Sigmoid colon (tissue), 7 donors: ENCODE measurements around the gene TPM4. TPM values are rescaled to one million over a fixed set of nuclear protein-coding genes. Genes with fewer than 3 reads are reported as not detected.
A peak's percentile ranks its signal among the peaks of the same experiment; 100 is the strongest.

Experiments used
- DNase-seq: peaks from one replicate; pipeline ENCODE4 v3.0.0-alpha.2; 2019
- H3K27ac ChIP-seq, 4 donors: fragments of 200-600 bp; sonication (generic); one replicate each; pipeline ENCODE4 v1.5.1; 2016 to 2019; ENCODE audit warnings: mild to moderate bottlenecking in 1 of 4
- H3K27me3 ChIP-seq, 3 donors: fragments of 200-600 bp; sonication (generic); one replicate each; pipeline ENCODE4 v1.5.1; 2019; ENCODE audit warnings: mild to moderate bottlenecking in 1 of 3
- H3K36me3 ChIP-seq, 4 donors: fragments of 200-600 bp; sonication (generic); one replicate each; pipeline ENCODE4 v1.5.1; 2016 to 2019
- H3K4me1 ChIP-seq, 4 donors: fragments of 200-600 bp; sonication (generic); one replicate each; pipeline ENCODE4 v1.5.1; 2017 to 2019
- H3K4me3 ChIP-seq, 4 donors: fragments of 200-600 bp; sonication (generic); one replicate each; pipeline ENCODE4 v1.5.1; 2017 to 2019; ENCODE audit warnings: mild to moderate bottlenecking in 2 of 4, moderate library complexity in 1 of 4
- H3K9me3 ChIP-seq, 4 donors: fragments of 200-600 bp in 3 of 4; sonication (generic) in 3 of 4; one replicate each; pipeline versions ENCODE4 v1.5.1 to v1.6.1; 2013 to 2019
- CTCF ChIP-seq, 4 experiments: fragments of 450-650 bp in 3 of 4; fragments of 200-600 bp in 1 of 4; IDR thresholded peaks; one replicate each; pipeline ENCODE4 v1.5.1; 2016 to 2019; ENCODE audit warnings: antibody characterized with exemption in 4 of 4, mild to moderate bottlenecking in 3 of 4, moderate library complexity in 2 of 4
- EP300 ChIP-seq, 4 donors: sonication (generic); formaldehyde crosslinking; IDR thresholded peaks; one replicate each; pipeline ENCODE4 v1.6.1; 2017; ENCODE audit warnings: antibody characterized with exemption in 4 of 4
- POLR2A ChIP-seq, 2 donors: fragments of 450-650 bp; IDR thresholded peaks; one replicate each; pipeline ENCODE4 v1.6.1; 2016; ENCODE audit warnings: antibody characterized with exemption in 2 of 2, mild to moderate bottlenecking in 2 of 2, moderate library complexity in 2 of 2
- POLR2AphosphoS5 ChIP-seq, 4 donors: sonication (generic); formaldehyde crosslinking; IDR thresholded peaks; one replicate each; pipeline ENCODE4 v1.6.1; 2017; ENCODE audit warnings: antibody characterized with exemption in 4 of 4
- WGBS, 2 donors: extraction: QIAGEN DNeasy Blood & Tissue Kit; methylation state at CpG; one replicate each; pipeline ENCODE4 v1.1.7; 2013; 5-methylcytosine and 5-hydroxymethylcytosine counted together
- intact Hi-C: fragments of 100-400 bp; cut with DNase I; formaldehyde crosslinking; loops from one replicate; pipeline ENCODE4 v1.15.1; 2023
- polyA plus RNA-seq, 3 donors: library from polyadenylated mRNA; stranded (reverse); fragments of 200-250 nt; gene quantifications; one replicate each; pipeline ENCODE4 v1.2.3, GENCODE V29; 2013
- total RNA-seq, 4 donors: library from RNA; depleted of rRNA; stranded (reverse); fragments of >200 nt; gene quantifications; one replicate each; pipeline ENCODE4 v1.1.0, GENCODE V29; 2016
- donor health status: healthy with polysubstance abuse.
- donor health status: Bipolar disorder and iron deficiency.
- donor health status: healthy.

Gene TPM4
- total and polyA plus RNA-seq, 7 donors = 222 to 826 (median 374) TPM

- Histone ChIP-seq H3K4me3 (peak overlapping the region in 1 of 4 donors; percentile 17), H3K27ac (no peak overlapping the region), H3K4me1 (no peaks in the 10 kb centered on the region), H3K36me3 (no peaks in the 10 kb centered on the region), H3K9me3 (no peaks in the 10 kb centered on the region), H3K27me3 (peaks cover 0 to 10% (median 0%) of the 10 kb centered on the region in 3 donors)
- no peak for TF ChIP-seq POLR2A (IDR thresholded peaks at IDR 0.05)
- no peak for TF ChIP-seq POLR2AphosphoS5 (IDR thresholded peaks at IDR 0.05)
- no peak for DNase-seq
- intact Hi-C loops = no loop called here
- 6 to 35% methylated on average over 1 of the region's 1 CpG for WGBS, 2 donors
Observed at GRCh38 chr19:16144216-16144581, 67.9 kb downstream of the TPM4 start.

- Histone ChIP-seq H3K4me3 (no peak overlapping the region), H3K36me3 (no peaks in the 10 kb centered on the region), H3K4me1 (no peaks in the 10 kb centered on the region), H3K27ac (no peak overlapping the region), H3K9me3 (no peaks in the 10 kb centered on the region), H3K27me3 (peaks cover 0 to 10% (median 0%) of the 10 kb centered on the region in 3 donors)
- intact Hi-C loops = no loop called here
- TF ChIP-seq EP300 (IDR thresholded peaks at IDR 0.05) (no peak), CTCF (IDR thresholded peaks at IDR 0.05) (no peak), POLR2A (IDR thresholded peaks at IDR 0.05) (no peak), POLR2AphosphoS5 (IDR thresholded peaks at IDR 0.05) (no peak)
- WGBS, 2 donors = 73 to 82% methylated on average over 5 of the region's 5 CpGs
- no peak for DNase-seq
Observed at GRCh38 chr19:16146112-16146511, 69.8 kb downstream of the TPM4 start.

DNA sequence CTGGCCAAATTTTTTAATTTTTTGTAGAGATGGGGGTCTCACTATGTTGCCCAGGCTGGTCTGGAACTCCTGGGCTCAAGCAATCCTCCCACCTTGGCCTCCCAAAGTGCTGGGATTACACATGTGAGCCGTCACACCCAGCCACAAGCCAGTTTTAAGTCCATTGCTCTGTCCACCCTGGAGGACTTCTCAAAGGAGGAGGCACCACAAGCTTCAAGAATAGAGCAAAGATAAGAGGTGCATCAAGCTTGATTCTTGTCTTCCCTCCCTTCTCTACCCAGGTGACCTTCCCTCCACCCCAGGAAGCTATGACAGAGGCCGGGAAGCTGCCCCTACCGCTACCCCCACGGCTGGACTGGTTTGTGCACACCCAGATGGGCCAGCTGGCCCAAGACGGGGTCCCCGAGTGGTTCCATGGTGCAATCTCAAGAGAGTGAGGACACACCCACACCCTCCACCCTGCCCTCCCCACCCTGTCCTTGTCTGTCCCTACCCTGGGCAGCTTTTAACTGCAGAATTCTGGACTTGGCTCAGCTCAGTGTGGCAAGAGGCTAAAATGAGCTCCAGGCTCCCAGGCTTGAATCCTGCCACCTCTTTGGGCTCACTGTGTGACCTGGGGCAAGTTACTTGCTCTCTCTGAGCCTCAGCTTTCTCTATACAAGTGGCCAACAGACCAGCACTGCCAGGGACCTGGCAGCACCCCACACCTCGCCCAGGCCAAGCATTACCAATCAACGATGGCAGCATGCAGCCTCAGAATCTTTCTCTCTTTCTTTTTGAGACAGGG is 72.3 kb downstream of the TPM4 start:
- no peak overlapping the region for H3K27ac ChIP-seq
- no peaks in the 10 kb centered on the region for H3K36me3 ChIP-seq
- DNase-seq = no peak
- peaks cover 0 to 5% (median 0%) of the 10 kb centered on the region in 3 donors for H3K27me3 ChIP-seq
- TF ChIP-seq EP300 (IDR thresholded peaks at IDR 0.05) (no peak), POLR2A (IDR thresholded peaks at IDR 0.05) (no peak), POLR2AphosphoS5 (IDR thresholded peaks at IDR 0.05) (no peak), CTCF (IDR thresholded peaks at IDR 0.05) (no peak)
- intact Hi-C loops = no loop called here
- WGBS, 2 donors = 68 to 70% methylated on average over 8 of the region's 8 CpGs
- no peaks in the 10 kb centered on the region for H3K4me1 ChIP-seq
- H3K9me3 ChIP-seq = no peaks in the 10 kb centered on the region
- no peak overlapping the region for H3K4me3 ChIP-seq

Other genes starting within 250 kb of the TPM4 start
- not detected for gene CYP4F2, start 178.4 kb upstream of the TPM4 start, total RNA-seq
- 1 to 10 TPM; 1.2 to 2.2 (median 1.8) TPM for gene CYP4F2, start 178.4 kb upstream of the TPM4 start, polyA plus RNA-seq
- under 1 TPM in 2 of 4 donors, not detected in 2; 0.66 to 0.68 TPM for gene CYP4F11, start 142.0 kb upstream of the TPM4 start, total RNA-seq
- gene CYP4F11, start 142.0 kb upstream of the TPM4 start, polyA plus RNA-seq = 1 to 10 TPM in 1 of 3 donors, under 1 TPM in 1, not detected in 1; 0.10 to 1.8 TPM
- gene OR10H4, start 127.5 kb upstream of the TPM4 start, total RNA-seq = not detected
- gene OR10H4, start 127.5 kb upstream of the TPM4 start, polyA plus RNA-seq = not detected
- 10 to 100 TPM; 32.8 to 43.9 (median 34.9) TPM for gene RAB8A, start 35.4 kb downstream of the TPM4 start, total RNA-seq
- gene RAB8A, start 35.4 kb downstream of the TPM4 start, polyA plus RNA-seq = 100 to 1,000 TPM in 1 of 3 donors, 10 to 100 TPM in 2; 64.3 to 126 (median 79.4) TPM
- 1 to 10 TPM in 2 of 4 donors, not detected in 2; 2.5 to 3.3 TPM for gene HSH2D, start 67.2 kb downstream of the TPM4 start, total RNA-seq
- gene HSH2D, start 67.2 kb downstream of the TPM4 start, polyA plus RNA-seq = 10 to 100 TPM; 14.4 to 40.0 (median 22.9) TPM
- not detected for gene CIB3, start 97.0 kb downstream of the TPM4 start, total RNA-seq
- under 1 TPM in 1 of 3 donors, not detected in 2; 0.69 TPM for gene CIB3, start 97.0 kb downstream of the TPM4 start, polyA plus RNA-seq
- 10 to 100 TPM; 86.9 to 97.7 (median 92.5) TPM for gene FAM32A, start 108.9 kb downstream of the TPM4 start, total RNA-seq
- gene FAM32A, start 108.9 kb downstream of the TPM4 start, polyA plus RNA-seq = 100 to 1,000 TPM in 2 of 3 donors, 10 to 100 TPM in 1; 90.2 to 239 (median 156) TPM
- gene AP1M1, start 121.4 kb downstream of the TPM4 start, total RNA-seq = 10 to 100 TPM; 57.1 to 63.7 (median 60.8) TPM
- 10 to 100 TPM; 18.7 to 37.8 (median 20.4) TPM for gene AP1M1, start 121.4 kb downstream of the TPM4 start, polyA plus RNA-seq
- gene KLF2, start 248.3 kb downstream of the TPM4 start, total RNA-seq = 10 to 100 TPM; 17.1 to 49.3 (median 28.3) TPM
- 10 to 100 TPM in 1 of 3 donors, 1 to 10 TPM in 2; 2.8 to 25.9 (median 3.6) TPM for gene KLF2, start 248.3 kb downstream of the TPM4 start, polyA plus RNA-seq